Measurements from ENCODE around the gene ZMYM5. TPM values are rescaled to one million over a fixed set of nuclear protein-coding genes. Genes with fewer than 3 reads are reported as not detected.
"Not testable (repeated sequence)": the region's sequence is repeated elsewhere in the genome, so short reads cannot be mapped to it uniquely, and the experiment has no call there.

ZMYM5 gene
- total RNA-seq, 3 donors from 2014 or later, result 14.4 to 29.4 (median 20.3) TPM

DNA sequence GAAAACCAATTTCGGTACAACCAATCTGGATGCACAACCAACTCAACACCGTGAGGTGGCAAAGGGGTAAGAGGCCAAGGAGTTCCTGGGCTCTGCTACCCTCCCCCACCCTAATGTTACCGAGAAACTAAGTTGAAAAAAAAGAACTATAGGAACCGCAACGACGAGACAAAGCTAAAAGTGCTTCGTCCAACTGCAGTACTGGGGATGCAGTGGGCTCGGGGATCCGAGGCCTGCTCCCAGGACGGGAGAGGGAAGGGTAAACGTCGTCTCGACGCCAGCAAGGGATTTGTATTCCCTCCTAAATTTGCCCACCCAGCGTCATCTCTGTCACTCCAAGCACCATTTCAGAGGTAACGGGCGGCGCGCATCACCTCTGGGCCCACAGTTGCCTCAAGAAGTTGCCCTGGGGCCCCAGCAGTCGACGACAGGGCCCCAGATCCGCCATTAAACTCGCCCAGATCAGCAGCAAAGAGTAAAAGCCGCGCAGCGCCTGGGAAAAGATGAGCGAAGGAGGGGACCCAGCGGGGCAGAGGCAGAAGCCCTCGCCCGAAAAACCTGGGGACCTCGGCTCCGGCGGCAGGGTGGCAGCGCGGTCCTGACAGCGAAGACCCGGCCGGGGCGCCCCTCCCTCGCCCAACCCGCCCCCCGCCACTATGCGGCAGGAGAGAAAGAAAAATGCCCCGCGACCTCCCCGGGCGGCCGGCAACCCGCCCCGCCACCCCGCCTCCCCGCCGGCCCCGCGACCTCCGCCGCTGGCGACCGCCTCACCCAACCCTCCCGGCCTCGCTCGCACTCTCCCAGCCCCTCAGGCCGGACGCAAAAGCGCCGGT, 752 bp downstream of the ZMYM5 start:
- H3K36me3 ChIP-seq, result no peaks in the 10 kb centered on the region
- DNase-seq (ENCODE audit: low spot score in 2 of 2), result no peak
- peak overlapping the region; percentile 97 to 99 for H3K27ac ChIP-seq
- TF ChIP-seq POLR2AphosphoS5 (IDR thresholded peaks at IDR 0.05) (peak in 1 of 3 donors; percentile 18), POLR2A (IDR thresholded peaks at IDR 0.05) (no peak)
- TF ChIP-seq, protein P1, sequence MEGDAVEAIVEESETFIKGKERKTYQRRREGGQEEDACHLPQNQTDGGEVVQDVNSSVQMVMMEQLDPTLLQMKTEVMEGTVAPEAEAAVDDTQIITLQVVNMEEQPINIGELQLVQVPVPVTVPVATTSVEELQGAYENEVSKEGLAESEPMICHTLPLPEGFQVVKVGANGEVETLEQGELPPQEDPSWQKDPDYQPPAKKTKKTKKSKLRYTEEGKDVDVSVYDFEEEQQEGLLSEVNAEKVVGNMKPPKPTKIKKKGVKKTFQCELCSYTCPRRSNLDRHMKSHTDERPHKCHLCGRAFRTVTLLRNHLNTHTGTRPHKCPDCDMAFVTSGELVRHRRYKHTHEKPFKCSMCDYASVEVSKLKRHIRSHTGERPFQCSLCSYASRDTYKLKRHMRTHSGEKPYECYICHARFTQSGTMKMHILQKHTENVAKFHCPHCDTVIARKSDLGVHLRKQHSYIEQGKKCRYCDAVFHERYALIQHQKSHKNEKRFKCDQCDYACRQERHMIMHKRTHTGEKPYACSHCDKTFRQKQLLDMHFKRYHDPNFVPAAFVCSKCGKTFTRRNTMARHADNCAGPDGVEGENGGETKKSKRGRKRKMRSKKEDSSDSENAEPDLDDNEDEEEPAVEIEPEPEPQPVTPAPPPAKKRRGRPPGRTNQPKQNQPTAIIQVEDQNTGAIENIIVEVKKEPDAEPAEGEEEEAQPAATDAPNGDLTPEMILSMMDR (IDR thresholded peaks at IDR 0.05), result no peak
- intact Hi-C loops (cut with DNase I; ENCODE audit: low total_unique reads), result loop anchor here (5.0 kb wide), 1 partner anchor 95 kb away; the partner anchor contains the start of gene ZMYM2
- H3K4me1 ChIP-seq, result no peaks in the 10 kb centered on the region
- H3K4me3 ChIP-seq, result peak overlapping the region; percentile 75 to 87 (median 82)
- no peaks in the 10 kb centered on the region for H3K27me3 ChIP-seq
- H3K9me3 ChIP-seq, result no peaks in the 10 kb centered on the region

DNA sequence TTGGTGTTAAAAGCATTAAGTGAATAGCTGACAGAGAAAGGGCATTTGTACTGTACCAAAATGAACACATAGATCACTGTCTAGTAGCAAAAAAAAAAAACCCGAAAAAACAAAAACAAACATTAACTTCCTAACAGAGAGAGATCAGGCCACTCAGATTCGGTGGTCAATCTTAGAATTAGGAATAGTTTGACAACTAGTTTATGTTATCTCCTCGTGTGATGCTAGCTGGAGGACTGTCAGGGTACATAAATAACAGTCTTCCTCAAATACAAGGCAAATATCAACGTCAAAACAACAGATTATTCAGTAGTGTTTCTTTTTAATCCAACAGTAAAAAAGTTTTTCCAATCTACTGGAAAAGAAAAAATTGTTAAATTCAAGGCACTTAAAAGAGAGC, 1.7 kb downstream of the ZMYM5 start:
- intact Hi-C loops (cut with DNase I; ENCODE audit: low total_unique reads), result loop anchor here (5.0 kb wide), 1 partner anchor 96 kb away; the partner anchor contains the start of gene ZMYM2
- Histone ChIP-seq H3K4me1 (no peaks in the 10 kb centered on the region), H3K27ac (peak overlapping the region; percentile 97 to 99)

DNA sequence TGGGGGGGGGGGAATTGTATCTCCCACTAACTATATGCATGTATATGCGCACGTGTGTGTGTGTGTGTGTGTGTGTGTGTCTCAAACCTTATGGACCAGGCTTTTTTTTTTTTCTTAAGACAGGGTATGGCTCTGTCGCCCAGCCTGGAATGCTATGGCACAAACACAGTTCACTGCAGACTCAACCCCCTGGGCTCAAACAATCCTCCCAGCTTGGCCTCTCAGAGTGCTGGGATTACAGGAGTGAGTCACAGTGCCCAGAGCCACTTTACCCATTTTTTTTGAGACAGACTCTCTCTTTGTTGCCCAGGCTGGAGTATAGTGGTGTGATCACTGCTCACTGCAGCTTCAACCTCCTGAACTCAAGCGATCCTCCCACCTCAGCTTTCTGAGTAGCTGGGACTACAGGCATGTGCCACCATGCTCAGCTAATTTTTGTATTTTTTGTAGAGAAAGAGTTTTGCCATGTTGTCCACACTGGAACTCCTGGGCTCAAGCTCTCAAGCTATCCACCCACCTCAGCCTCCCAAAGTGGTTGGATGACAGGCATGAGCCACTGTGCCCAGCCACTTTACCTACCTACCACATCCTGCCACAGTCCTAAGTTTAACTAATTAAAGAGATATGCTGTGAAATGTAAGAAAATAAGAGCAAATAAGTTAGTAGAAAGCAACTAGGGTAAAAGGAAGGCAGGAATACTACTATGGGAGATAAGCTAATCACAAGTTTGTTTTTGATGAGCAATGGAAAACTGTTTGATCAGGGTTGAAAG, 2.4 kb downstream of the ZMYM5 start:
- H3K4me3 ChIP-seq, result peak overlapping the region in 1 of 3 donors; percentile 10
- no peaks in the 10 kb centered on the region for H3K4me1 ChIP-seq
- DNase-seq (ENCODE audit: low spot score in 2 of 2), result no peak
- intact Hi-C loops (cut with DNase I; ENCODE audit: low total_unique reads), result loop anchor here (5.0 kb wide), 1 partner anchor 96 kb away; the partner anchor contains the start of gene ZMYM2
- H3K36me3 ChIP-seq, result no peaks in the 10 kb centered on the region
- H3K27me3 ChIP-seq, result no peaks in the 10 kb centered on the region
- TF ChIP-seq POLR2AphosphoS5 (IDR thresholded peaks at IDR 0.05) (no peak), POLR2A (IDR thresholded peaks at IDR 0.05) (no peak)
- TF ChIP-seq, protein P1 (IDR thresholded peaks at IDR 0.05), result no peak
- H3K9me3 ChIP-seq, result no peaks in the 10 kb centered on the region
- peak overlapping the region; percentile 65 to 99 for H3K27ac ChIP-seq

More for the DNA sequence above, 1.7 kb downstream of the ZMYM5 start:
- Histone ChIP-seq H3K4me3 (peak overlapping the region; percentile 75 to 87 (median 82)), H3K27me3 (no peaks in the 10 kb centered on the region), H3K36me3 (no peaks in the 10 kb centered on the region), H3K9me3 (no peaks in the 10 kb centered on the region)
- TF ChIP-seq, protein P1 (IDR thresholded peaks at IDR 0.05), result no peak
- TF ChIP-seq POLR2AphosphoS5 (IDR thresholded peaks at IDR 0.05) (no peak), POLR2A (IDR thresholded peaks at IDR 0.05) (no peak)
- DNase-seq (ENCODE audit: low spot score in 2 of 2), result no peak

DNA sequence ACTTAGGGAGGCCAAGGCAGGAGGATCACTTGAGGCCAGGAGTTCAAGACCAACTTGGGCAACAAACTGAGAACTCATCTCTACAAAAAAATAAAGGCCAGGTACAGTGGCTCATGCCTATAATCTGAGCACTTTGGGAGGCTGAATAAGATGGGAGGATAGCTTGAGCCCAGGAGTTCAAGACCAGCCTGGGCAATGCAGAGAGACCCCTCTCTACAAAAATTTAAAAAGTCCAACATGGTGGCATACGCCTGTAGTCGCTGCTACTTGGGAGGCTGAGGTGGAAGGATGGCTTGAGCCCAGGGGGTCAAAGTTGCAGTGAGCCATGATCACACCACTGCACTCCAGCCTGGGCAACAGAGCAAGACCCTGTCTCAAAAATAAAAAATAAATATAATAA, 5.8 kb downstream of the ZMYM5 start:
- H3K4me1 ChIP-seq; intact Hi-C loops (cut with DNase I; ENCODE audit: low total_unique reads): not testable (repeated sequence)

DNA sequence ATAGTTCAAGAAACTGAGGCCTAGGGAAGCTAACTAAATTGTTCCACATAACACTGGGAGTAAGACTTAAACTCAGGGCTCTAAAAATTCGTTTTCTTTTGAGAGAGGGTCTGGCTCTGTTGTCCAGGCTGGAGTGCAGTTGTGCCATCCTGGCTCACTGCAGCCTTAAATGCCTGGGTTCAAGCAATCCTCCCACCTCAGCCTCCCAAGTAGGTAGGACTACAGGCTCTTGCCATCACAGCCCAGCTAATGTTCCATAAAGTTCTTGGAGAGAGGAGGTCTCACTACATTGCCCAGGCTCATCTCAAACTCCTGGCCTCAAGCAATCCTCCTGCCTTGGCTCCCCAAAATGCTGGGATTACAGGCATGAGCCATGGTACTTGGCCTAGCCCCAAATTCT, 10.7 kb downstream of the ZMYM5 start:
- no peak overlapping the region for H3K27ac ChIP-seq
- H3K36me3 ChIP-seq, result peaks cover 4% of the 10 kb centered on the region
- no peak for DNase-seq (ENCODE audit: low spot score in 2 of 2)
- no peaks in the 10 kb centered on the region for H3K4me1 ChIP-seq
- H3K9me3 ChIP-seq, result no peaks in the 10 kb centered on the region
- intact Hi-C loops (cut with DNase I; ENCODE audit: low total_unique reads), result no loop called here
- no peaks in the 10 kb centered on the region for H3K27me3 ChIP-seq
- H3K4me3 ChIP-seq, result no peak overlapping the region
- TF ChIP-seq, protein P1 (IDR thresholded peaks at IDR 0.05), result no peak
- no peak for TF ChIP-seq POLR2AphosphoS5 (IDR thresholded peaks at IDR 0.05)
- no peak for TF ChIP-seq POLR2A (IDR thresholded peaks at IDR 0.05)

More for the DNA sequence above, 5.8 kb downstream of the ZMYM5 start:
- H3K36me3 ChIP-seq; H3K27ac ChIP-seq; H3K9me3 ChIP-seq; H3K27me3 ChIP-seq; DNase-seq (ENCODE audit: low spot score in 2 of 2); H3K4me3 ChIP-seq: not testable (repeated sequence)

All from breast epithelium (tissue), 4 donors.